ENCODE results near the gene RFX8.

- TF ChIP-seq ATF6 (CRISPR knock-in tag; IDR thresholded peaks at IDR 0.05) (no peak), TEAD4 (IDR thresholded peaks at IDR 0.05; ENCODE audit: low read length) (no peak), TEAD4 (CRISPR knock-in tag; IDR thresholded peaks at IDR 0.05; ENCODE audit: borderline replicate concordance) (no peak), POLR2A (conservative IDR thresholded peaks at IDR 0.05) (no peak), CEBPZ (IDR thresholded peaks at IDR 0.05; ENCODE audit: borderline replicate concordance, low read depth, low read length) (no peak), FOXA3 (CRISPR knock-in tag; conservative IDR thresholded peaks at IDR 0.05 in 1 of 2, IDR thresholded peaks at IDR 0.05 in 1 of 2) (no peak)
- TF ChIP-seq, protein P1, sequence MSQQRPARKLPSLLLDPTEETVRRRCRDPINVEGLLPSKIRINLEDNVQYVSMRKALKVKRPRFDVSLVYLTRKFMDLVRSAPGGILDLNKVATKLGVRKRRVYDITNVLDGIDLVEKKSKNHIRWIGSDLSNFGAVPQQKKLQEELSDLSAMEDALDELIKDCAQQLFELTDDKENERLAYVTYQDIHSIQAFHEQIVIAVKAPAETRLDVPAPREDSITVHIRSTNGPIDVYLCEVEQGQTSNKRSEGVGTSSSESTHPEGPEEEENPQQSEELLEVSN (IDR thresholded peaks at IDR 0.05; ENCODE audit: borderline replicate concordance in 1 of 2, extremely low read depth in 1 of 2, insufficient read depth in 1 of 2, insufficient read length in 1 of 2, low read depth in 1 of 2, low read length in 1 of 2, poor library complexity in 1 of 2, severe bottlenecking in 1 of 2) = no peak
Measured at GRCh38 chr2:101380376-101380775, 94.5 kb downstream of the RFX8 start.

Measured in K562 (cell line).